DMS53 treated with DMSO at 0.1 percent for 48 hours (cell line): ENCODE measurements around the gene ST3GAL6.

ENCODE experiments used
- DNase-seq: peaks from one replicate; lab custom pipeline; 2025; ENCODE audit not compliant: unreplicated experiment; lab: John Stamatoyannopoulos, UW

Gene ST3GAL6

GRCh38 chr3:98843266-98843959 lies 80.3 kb downstream of the ST3GAL6 start:
- DNase-seq: no peak
